IPS-20b (cell line): ENCODE data around the gene PKD2.
"Not testable (repeated sequence)": the region's sequence is repeated elsewhere in the genome, so short reads cannot be mapped to it uniquely, and the experiment has no call there.

ENCODE experiments used
- H3K27ac ChIP-seq: one replicate; pipeline ENCODE4 v1.5.1; 2013; ENCODE audit warnings: low read length
- H3K27me3 ChIP-seq: 2 replicates; pipeline ENCODE4 v1.6.1; 2013; ENCODE audit warnings: mild to moderate bottlenecking, low read length, inconsistent platforms; ENCODE audit not compliant: insufficient read depth
- H3K36me3 ChIP-seq: 2 replicates; pipeline ENCODE4 v1.6.1; 2013; ENCODE audit warnings: low read depth, mild to moderate bottlenecking, inconsistent platforms, low read length, moderate library complexity; ENCODE audit not compliant: insufficient read depth
- H3K4me1 ChIP-seq: 2 replicates; pipeline ENCODE4 v1.6.1; 2013; ENCODE audit warnings: mild to moderate bottlenecking, control low read depth, inconsistent platforms, low read length, moderate library complexity; ENCODE audit not compliant: insufficient read depth
- H3K4me3 ChIP-seq: 2 replicates; pipeline ENCODE4 v1.5.1; 2013; ENCODE audit warnings: mild to moderate bottlenecking, low read length, inconsistent platforms
- H3K9ac ChIP-seq: 2 replicates; pipeline ENCODE4 v1.6.1; 2013; ENCODE audit warnings: low read depth, mild to moderate bottlenecking, inconsistent platforms, low read length, moderate library complexity
- H3K9me3 ChIP-seq: 2 replicates; pipeline ENCODE4 v1.6.1; 2013; ENCODE audit warnings: mild to moderate bottlenecking, low read depth, low read length, inconsistent platforms; ENCODE audit not compliant: insufficient read depth

Gene PKD2

GRCh38 chr4:88107406-88108107 is 100.1 kb downstream of the PKD2 start:
- Histone ChIP-seq H3K27ac (no peak overlapping the region), H3K9me3 (no peaks in the 10 kb centered on the region), H3K4me1 (no peaks in the 10 kb centered on the region), H3K4me3 (no peak overlapping the region), H3K27me3 (no peaks in the 10 kb centered on the region), H3K9ac (no peak overlapping the region), H3K36me3 (no peaks in the 10 kb centered on the region)

GRCh38 chr4:88108108-88108465 is 100.7 kb downstream of the PKD2 start:
- not testable (repeated sequence) for H3K9ac ChIP-seq, H3K27me3 ChIP-seq, H3K9me3 ChIP-seq, H3K36me3 ChIP-seq, H3K27ac ChIP-seq, H3K4me3 ChIP-seq, H3K4me1 ChIP-seq

GRCh38 chr4:88108747-88109122 is 101.3 kb downstream of the PKD2 start:
- Histone ChIP-seq H3K4me1 (no peaks in the 10 kb centered on the region), H3K9ac (no peak overlapping the region), H3K4me3 (no peak overlapping the region), H3K27me3 (no peaks in the 10 kb centered on the region), H3K36me3 (no peaks in the 10 kb centered on the region), H3K27ac (no peak overlapping the region), H3K9me3 (no peaks in the 10 kb centered on the region)

DNA sequence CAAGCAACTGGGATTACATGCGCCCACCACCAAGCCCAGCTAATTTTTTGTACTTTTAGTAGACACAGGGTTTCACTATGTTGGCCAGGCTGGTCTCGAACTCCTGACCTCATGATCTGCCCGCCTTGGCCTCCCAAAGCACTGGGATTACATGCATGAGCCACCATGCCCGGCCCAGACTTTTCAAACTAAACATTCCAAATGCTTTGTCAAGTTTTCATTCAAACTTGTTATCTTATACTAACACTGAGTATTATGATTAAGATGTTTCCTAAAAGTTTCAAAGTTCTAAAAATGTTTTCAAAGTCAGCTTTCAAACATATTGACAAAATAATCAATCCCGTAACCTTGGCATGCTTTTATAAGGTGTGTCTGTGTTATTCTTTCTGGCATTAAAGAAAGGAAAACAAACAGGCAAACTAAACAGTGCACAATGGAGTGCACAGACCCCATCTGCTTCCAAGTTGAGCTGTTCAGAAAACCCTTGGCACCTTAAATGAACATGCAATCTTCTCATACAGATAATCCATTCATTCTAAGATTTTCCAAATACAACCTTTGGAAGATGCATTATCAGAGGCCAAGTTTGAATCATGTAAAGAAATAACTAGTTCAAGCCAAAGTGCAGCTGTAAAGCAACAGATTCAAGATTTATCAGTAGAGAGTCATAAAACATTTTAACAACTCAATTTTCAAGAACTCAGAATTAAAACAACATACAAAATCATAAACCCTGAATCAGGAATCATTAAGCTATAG is 101.9 kb downstream of the PKD2 start:
- no peak overlapping the region for H3K4me3 ChIP-seq
- no peak overlapping the region for H3K9ac ChIP-seq
- H3K9me3 ChIP-seq = no peaks in the 10 kb centered on the region
- no peak overlapping the region for H3K27ac ChIP-seq
- no peaks in the 10 kb centered on the region for H3K36me3 ChIP-seq
- H3K27me3 ChIP-seq = no peaks in the 10 kb centered on the region
- no peaks in the 10 kb centered on the region for H3K4me1 ChIP-seq

DNA sequence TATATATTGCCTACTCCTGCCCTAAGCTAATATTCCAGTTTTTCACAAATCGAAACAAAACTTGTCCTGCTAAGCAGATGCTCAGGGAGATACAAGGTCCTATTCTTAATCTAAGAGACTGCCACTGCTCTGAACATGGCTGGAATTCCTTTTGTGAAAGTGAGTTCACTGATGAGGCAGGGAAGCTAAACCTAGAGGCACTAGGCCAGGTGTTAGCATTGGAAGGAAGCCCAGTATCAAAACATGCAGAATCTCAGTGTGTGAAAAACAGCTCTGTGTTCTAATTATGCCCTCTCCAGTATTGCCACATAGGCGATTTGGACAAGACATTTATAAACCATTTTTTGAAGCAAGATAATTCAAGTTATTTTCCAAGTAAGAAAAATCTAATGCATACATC is 103.4 kb downstream of the PKD2 start:
- Histone ChIP-seq H3K4me3 (no peak overlapping the region), H3K27ac (no peak overlapping the region)

DNA sequence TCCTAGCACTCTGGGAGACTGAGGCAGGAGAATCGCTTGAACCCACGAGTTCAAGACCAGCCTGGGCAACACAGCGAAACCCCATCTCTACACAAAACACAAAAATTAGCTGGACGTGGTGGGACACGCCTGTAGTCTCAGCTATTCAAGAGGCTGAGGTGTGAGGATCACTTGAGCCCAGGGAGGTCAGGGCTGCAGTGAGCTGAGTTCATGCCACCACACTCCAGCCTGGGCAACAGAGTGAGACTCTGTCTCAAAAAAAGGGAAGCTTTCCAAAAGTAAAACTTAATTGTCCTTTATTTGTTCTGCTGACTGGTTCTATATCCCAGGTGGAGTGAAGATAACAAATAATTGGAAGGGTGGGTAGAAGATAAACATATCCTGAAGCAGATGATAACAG is 105.4 kb downstream of the PKD2 start:
- Histone ChIP-seq H3K27ac (no peak overlapping the region), H3K4me3 (no peak overlapping the region), H3K4me1 (no peaks in the 10 kb centered on the region), H3K9ac (no peak overlapping the region), H3K27me3 (no peaks in the 10 kb centered on the region), H3K36me3 (no peaks in the 10 kb centered on the region), H3K9me3 (no peaks in the 10 kb centered on the region)

More for the DNA sequence above, 103.4 kb downstream of the PKD2 start:
- Histone ChIP-seq H3K9ac (no peak overlapping the region), H3K9me3 (no peaks in the 10 kb centered on the region), H3K36me3 (no peaks in the 10 kb centered on the region), H3K27me3 (no peaks in the 10 kb centered on the region), H3K4me1 (no peaks in the 10 kb centered on the region)

- H3K4me3 ChIP-seq = no peak overlapping the region
- no peak overlapping the region for H3K9ac ChIP-seq
- H3K36me3 ChIP-seq = peaks cover 4% of the 10 kb centered on the region; the same call in 1 of the 2 replicates
- H3K9me3 ChIP-seq = peaks cover 21% of the 10 kb centered on the region
- no peaks in the 10 kb centered on the region for H3K4me1 ChIP-seq
- H3K27ac ChIP-seq = no peak overlapping the region
- no peaks in the 10 kb centered on the region for H3K27me3 ChIP-seq
Observed at GRCh38 chr4:88115587-88115986, 108.2 kb downstream of the PKD2 start.

DNA sequence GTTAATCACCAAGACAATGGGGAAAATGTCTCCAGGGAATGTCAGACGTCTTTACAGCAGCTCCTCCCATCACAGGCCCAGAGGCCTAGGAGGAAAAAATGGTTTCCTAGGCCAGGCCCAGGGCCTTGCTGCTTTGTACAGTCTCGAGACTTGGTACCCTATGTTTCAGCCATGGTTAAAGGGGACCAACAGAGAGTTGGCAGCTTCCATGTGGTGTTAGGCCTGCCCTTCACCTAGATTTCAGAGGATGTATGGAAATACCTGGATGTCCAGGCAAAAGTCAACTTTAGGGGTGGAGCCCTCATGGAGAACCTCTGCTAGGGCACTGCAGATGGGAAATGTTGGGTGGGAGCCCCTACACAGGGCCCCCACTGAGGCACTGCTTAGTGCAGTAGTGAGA is 112.5 kb downstream of the PKD2 start:
- no peak overlapping the region for H3K27ac ChIP-seq
- no peak overlapping the region for H3K9ac ChIP-seq
- no peak overlapping the region for H3K4me3 ChIP-seq

GRCh38 chr4:88122260-88122659 is 114.8 kb downstream of the PKD2 start:
- H3K27ac ChIP-seq, H3K4me3 ChIP-seq, H3K4me1 ChIP-seq, H3K36me3 ChIP-seq, H3K9ac ChIP-seq, H3K27me3 ChIP-seq: not testable (repeated sequence)
- peaks cover 32% of the 10 kb centered on the region for H3K9me3 ChIP-seq

More for the DNA sequence above, 112.5 kb downstream of the PKD2 start:
- Histone ChIP-seq H3K27me3 (no peaks in the 10 kb centered on the region), H3K36me3 (peaks cover 7% of the 10 kb centered on the region; the same call in 1 of the 2 replicates), H3K4me1 (no peaks in the 10 kb centered on the region; the same call in 1 of the 2 replicates), H3K9me3 (peaks cover 32% of the 10 kb centered on the region)
